Astrocyte (in vitro differentiated cells and primary cell): ENCODE results near the gene PRAMEF4. TPM values are rescaled to one million over a fixed set of nuclear protein-coding genes. Genes with fewer than 3 reads are reported as not detected.
"Not testable (repeated sequence)": the region's sequence is repeated elsewhere in the genome, so short reads cannot be mapped to it uniquely, and the experiment has no call there.

Experiments
- DNase-seq: peaks from one replicate; pipeline ENCODE4 v3.0.0-alpha.2; 2010; ENCODE audit warnings: low read depth
- FAIRE-seq: peaks from 2 replicates; lab custom pipeline; 2011; peaks lifted over from hg19 to GRCh38; lab: Jason Lieb, UNC
- H2AFZ ChIP-seq: 2 replicates; pipeline ENCODE4 v1.6.0; 2012; ENCODE audit warnings: low read depth, low read length, inconsistent platforms
- H3K27ac ChIP-seq: 2 replicates; pipeline ENCODE4 v1.5.1; 2011; ENCODE audit warnings: low read depth, low read length, inconsistent platforms
- H3K27me3 ChIP-seq: 2 replicates; pipeline ENCODE4 v1.6.0; 2011; ENCODE audit warnings: low read length, inconsistent platforms; ENCODE audit not compliant: insufficient read depth
- H3K36me3 ChIP-seq: 2 replicates; pipeline ENCODE4 v1.5.1; 2011; ENCODE audit warnings: low read length, inconsistent platforms; ENCODE audit not compliant: insufficient read depth
- H3K4me1 ChIP-seq: 2 replicates; pipeline ENCODE4 v1.5.1; 2011; ENCODE audit warnings: low read length, inconsistent platforms; ENCODE audit not compliant: insufficient read depth
- H3K4me2 ChIP-seq: 2 replicates; pipeline ENCODE4 v1.6.0; 2012; ENCODE audit warnings: low read length, inconsistent platforms
- H3K4me3 ChIP-seq: 2 replicates; pipeline ENCODE4 v1.5.1; 2011; ENCODE audit warnings: low read depth, mild to moderate bottlenecking, low read length, inconsistent platforms; ENCODE audit not compliant: insufficient read depth
- H3K79me2 ChIP-seq: 2 replicates; pipeline ENCODE4 v1.6.0; 2012; ENCODE audit warnings: mild to moderate bottlenecking, low read length, inconsistent platforms; ENCODE audit not compliant: insufficient read depth
- H3K9ac ChIP-seq: 2 replicates; pipeline ENCODE4 v1.6.0; 2012; ENCODE audit warnings: mild to moderate bottlenecking, low read length, inconsistent platforms
- H3K9me3 ChIP-seq: 2 replicates; pipeline ENCODE4 v1.5.1; 2012; ENCODE audit warnings: low read depth, mild to moderate bottlenecking, low read length, inconsistent platforms; ENCODE audit not compliant: insufficient read depth
- H4K20me1 ChIP-seq: 2 replicates; pipeline ENCODE4 v1.6.0; 2012; ENCODE audit warnings: low read length, inconsistent platforms; ENCODE audit not compliant: insufficient read depth
- H3K27ac Mint-ChIP-seq: one replicate; pipeline ENCODE4 v1.8.0; 2021; ENCODE audit warnings: mild to moderate bottlenecking, mixed read lengths; ENCODE audit not compliant: unreplicated experiment
- H3K27me3 Mint-ChIP-seq: one replicate; pipeline ENCODE4 v1.8.0; 2021; ENCODE audit warnings: low read depth, mixed read lengths; ENCODE audit not compliant: unreplicated experiment
- H3K36me3 Mint-ChIP-seq: one replicate; pipeline ENCODE4 v1.8.0; 2021; ENCODE audit warnings: low read depth, mixed read lengths; ENCODE audit not compliant: unreplicated experiment
- H3K4me1 Mint-ChIP-seq: one replicate; pipeline ENCODE4 v1.8.0; 2021; ENCODE audit warnings: low read depth, mixed read lengths; ENCODE audit not compliant: unreplicated experiment
- H3K4me3 Mint-ChIP-seq: one replicate; pipeline ENCODE4 v1.8.0; 2021; ENCODE audit warnings: mild to moderate bottlenecking, moderate library complexity, mixed read lengths; ENCODE audit not compliant: unreplicated experiment
- H3K9me3 Mint-ChIP-seq: one replicate; pipeline ENCODE4 v1.8.0; 2021; ENCODE audit warnings: mild to moderate bottlenecking, mixed read lengths; ENCODE audit not compliant: unreplicated experiment
- CTCF ChIP-seq: IDR thresholded peaks from 2 replicates; pipeline ENCODE4 v1.5.1; 2011; ENCODE audit warnings: low read depth, mild to moderate bottlenecking, inconsistent platforms, low read length, moderate library complexity; ENCODE audit not compliant: insufficient read depth
- EZH2 ChIP-seq: IDR thresholded peaks from 2 replicates; pipeline ENCODE4 v1.6.1; 2012; ENCODE audit warnings: mild to moderate bottlenecking, low read length, inconsistent platforms; ENCODE audit not compliant: insufficient read depth
- total RNA-seq: library from RNA; stranded (reverse); gene quantifications from 2 replicates; pipeline ENCODE4 v1.2.1, GENCODE V29; 2021

The PRAMEF4 gene
- total RNA-seq, 1 donor from 2014 or later, result not detected

GRCh38 chr1:12851779-12852178, 34.2 kb downstream of the PRAMEF4 start:
- Mint-ChIP-seq H3K27ac (no peak overlapping the region), H3K27me3 (no peaks in the 10 kb centered on the region), H3K4me3 (no peak overlapping the region), H3K36me3 (no peaks in the 10 kb centered on the region), H3K9me3 (peaks cover 1% of the 10 kb centered on the region), H3K4me1 (no peaks in the 10 kb centered on the region)
- no peak for FAIRE-seq
- TF ChIP-seq EZH2, result no peak
- no peak for TF ChIP-seq CTCF
- DNase-seq, result no peak
- no peaks in the 10 kb centered on the region for H3K36me3 ChIP-seq
- peaks cover 3% of the 10 kb centered on the region for H3K9me3 ChIP-seq
- no peak overlapping the region for H3K4me3 ChIP-seq
- H3K27me3 ChIP-seq, result no peaks in the 10 kb centered on the region
- no peaks in the 10 kb centered on the region for H3K79me2 ChIP-seq
- no peak overlapping the region for H3K4me2 ChIP-seq
- H2AFZ ChIP-seq, result no peak overlapping the region
- no peaks in the 10 kb centered on the region for H4K20me1 ChIP-seq
- no peaks in the 10 kb centered on the region for H3K4me1 ChIP-seq
- H3K9ac ChIP-seq, result no peak overlapping the region
- H3K27ac ChIP-seq, result no peak overlapping the region

- H3K4me1 Mint-ChIP-seq, H3K36me3 Mint-ChIP-seq, H2AFZ ChIP-seq, H3K36me3 ChIP-seq, H3K4me3 Mint-ChIP-seq, H3K9ac ChIP-seq, H3K9me3 ChIP-seq, H3K4me3 ChIP-seq, FAIRE-seq, H3K27me3 ChIP-seq, H3K27ac ChIP-seq, DNase-seq, H3K27ac Mint-ChIP-seq, H3K4me1 ChIP-seq, H4K20me1 ChIP-seq, H3K9me3 Mint-ChIP-seq, H3K79me2 ChIP-seq, H3K27me3 Mint-ChIP-seq, H3K4me2 ChIP-seq: not testable (repeated sequence)
These were observed 37.4 kb downstream of the PRAMEF4 start, which contains the start of gene HNRNPCL1 for GRCh38 chr1:12848620-12849019. TSS of gene HNRNPCL1 (minus strand) at chr1:12848720. CDS start at chr1:12848289, 431 bp downstream.

GRCh38 chr1:12833251-12833650, 52.8 kb downstream of the PRAMEF4 start:
- not testable (repeated sequence) for DNase-seq, H3K9ac ChIP-seq, H3K36me3 ChIP-seq, H3K27ac Mint-ChIP-seq, H3K4me1 ChIP-seq, FAIRE-seq, H4K20me1 ChIP-seq, H3K9me3 Mint-ChIP-seq, H3K4me3 ChIP-seq, H2AFZ ChIP-seq, H3K27ac ChIP-seq, H3K4me2 ChIP-seq, H3K27me3 Mint-ChIP-seq, H3K9me3 ChIP-seq, H3K4me3 Mint-ChIP-seq, H3K36me3 Mint-ChIP-seq, H3K27me3 ChIP-seq, H3K4me1 Mint-ChIP-seq, H3K79me2 ChIP-seq

- H4K20me1 ChIP-seq, H3K27ac ChIP-seq, H3K4me1 ChIP-seq, H3K4me3 ChIP-seq, DNase-seq, H3K36me3 ChIP-seq, H3K27ac Mint-ChIP-seq, H3K36me3 Mint-ChIP-seq, H3K79me2 ChIP-seq, H3K9me3 ChIP-seq, H3K9ac ChIP-seq, H3K27me3 Mint-ChIP-seq, H3K4me2 ChIP-seq, H3K27me3 ChIP-seq, H3K9me3 Mint-ChIP-seq, H3K4me1 Mint-ChIP-seq, FAIRE-seq, H3K4me3 Mint-ChIP-seq, H2AFZ ChIP-seq: not testable (repeated sequence)
These were observed 54.7 kb downstream of the PRAMEF4 start, which contains the start of gene PRAMEF11 for GRCh38 chr1:12831310-12831709. TSS of gene PRAMEF11 (minus strand) at chr1:12831410. CDS start at chr1:12828789, 2,621 bp downstream.

Other genes with a start within 250 kb of the PRAMEF4 start
- not detected in 2 replicates for gene AADACL4, start 242.1 kb downstream of the PRAMEF4 start, total RNA-seq
- gene AADACL3, start 170.1 kb downstream of the PRAMEF4 start, total RNA-seq, result 0.05 TPM in 1 of 2 replicates, not detected in the other
- not detected in 2 replicates for gene CFAP107, start 140.0 kb downstream of the PRAMEF4 start, total RNA-seq
- gene PRAMEF12, start 112.5 kb downstream of the PRAMEF4 start, total RNA-seq, result 0.16 TPM in 1 of 2 replicates, not detected in the other
- gene PRAMEF1, start 94.8 kb downstream of the PRAMEF4 start, total RNA-seq, result not detected in 2 replicates
- not detected in 2 replicates for gene PRAMEF11, start 54.8 kb downstream of the PRAMEF4 start, total RNA-seq
- gene HNRNPCL1, start 37.5 kb downstream of the PRAMEF4 start, total RNA-seq, result not detected in 2 replicates
- 0.17 TPM in 1 of 2 replicates, not detected in the other for gene PRAMEF2, start 29.1 kb downstream of the PRAMEF4 start, total RNA-seq
- gene PRAMEF10, start 12.1 kb upstream of the PRAMEF4 start, total RNA-seq, result not detected in 2 replicates
- not detected in 2 replicates for gene PRAMEF7, start 30.4 kb upstream of the PRAMEF4 start, total RNA-seq
- gene PRAMEF6, start 61.4 kb upstream of the PRAMEF4 start, total RNA-seq, result not detected in 2 replicates
- not detected in 2 replicates for gene PRAMEF27, start 170.4 kb upstream of the PRAMEF4 start, total RNA-seq
- gene HNRNPCL3, start 174.6 kb upstream of the PRAMEF4 start, total RNA-seq, result not detected in 2 replicates
- gene PRAMEF25, start 184.6 kb upstream of the PRAMEF4 start, total RNA-seq, result 0.14 TPM in 1 of 2 replicates, not detected in the other
- not detected in 2 replicates for gene HNRNPCL2, start 230.7 kb upstream of the PRAMEF4 start, total RNA-seq